ENCODE measurements around the gene TBCA. TPM values are rescaled to one million over a fixed set of nuclear protein-coding genes. Genes with fewer than 3 reads are reported as not detected.

Gene TBCA
- total RNA-seq, 1 experiment from 2014 or later, result 119 TPM

DNA sequence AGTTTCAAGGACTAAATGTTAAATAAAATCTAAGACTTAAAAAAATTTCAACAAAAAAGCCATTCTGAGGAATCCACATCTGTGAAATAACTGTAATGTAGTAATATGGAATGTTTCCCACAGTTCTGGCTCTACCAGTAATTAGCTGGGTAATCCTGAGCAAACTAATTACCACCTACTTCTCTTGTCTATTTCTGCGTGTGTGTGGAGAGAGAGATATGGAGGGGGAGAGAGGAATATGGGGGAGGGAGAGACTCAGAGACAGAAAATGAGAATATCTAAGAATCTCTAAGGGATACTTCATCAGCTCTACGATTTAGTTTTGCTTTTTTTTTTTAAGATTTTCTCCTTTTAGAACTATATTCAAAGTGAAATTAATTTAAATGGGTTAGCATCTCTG, 28.0 kb downstream of the TBCA start:
- H3K27me3 ChIP-seq (ENCODE audit: low read length), result no peaks in the 10 kb centered on the region
- peaks cover 87% of the 10 kb centered on the region for H3K79me2 ChIP-seq (ENCODE audit: low read length)
- no peak for DNase-seq
- TF ChIP-seq EZH2phosphoT487 (IDR thresholded peaks at IDR 0.05; ENCODE audit: borderline replicate concordance, low read length) (no peak), EZH2 (IDR thresholded peaks at IDR 0.05; ENCODE audit: low read length, unreplicated experiment) (no peak)
- TF ChIP-seq, protein P1, sequence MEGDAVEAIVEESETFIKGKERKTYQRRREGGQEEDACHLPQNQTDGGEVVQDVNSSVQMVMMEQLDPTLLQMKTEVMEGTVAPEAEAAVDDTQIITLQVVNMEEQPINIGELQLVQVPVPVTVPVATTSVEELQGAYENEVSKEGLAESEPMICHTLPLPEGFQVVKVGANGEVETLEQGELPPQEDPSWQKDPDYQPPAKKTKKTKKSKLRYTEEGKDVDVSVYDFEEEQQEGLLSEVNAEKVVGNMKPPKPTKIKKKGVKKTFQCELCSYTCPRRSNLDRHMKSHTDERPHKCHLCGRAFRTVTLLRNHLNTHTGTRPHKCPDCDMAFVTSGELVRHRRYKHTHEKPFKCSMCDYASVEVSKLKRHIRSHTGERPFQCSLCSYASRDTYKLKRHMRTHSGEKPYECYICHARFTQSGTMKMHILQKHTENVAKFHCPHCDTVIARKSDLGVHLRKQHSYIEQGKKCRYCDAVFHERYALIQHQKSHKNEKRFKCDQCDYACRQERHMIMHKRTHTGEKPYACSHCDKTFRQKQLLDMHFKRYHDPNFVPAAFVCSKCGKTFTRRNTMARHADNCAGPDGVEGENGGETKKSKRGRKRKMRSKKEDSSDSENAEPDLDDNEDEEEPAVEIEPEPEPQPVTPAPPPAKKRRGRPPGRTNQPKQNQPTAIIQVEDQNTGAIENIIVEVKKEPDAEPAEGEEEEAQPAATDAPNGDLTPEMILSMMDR (conservative IDR thresholded peaks at IDR 0.05; ENCODE audit: low read depth, low read length), result no peak
- H4K20me1 ChIP-seq (ENCODE audit: low read length), result peaks cover 12% of the 10 kb centered on the region; the same call in 1 of the 2 replicates
- no peaks in the 10 kb centered on the region; the same call in 1 of the 2 replicates for H3K4me1 ChIP-seq (ENCODE audit: insufficient read depth, low read length)
- BruUV-seq (replicated peaks), result no TSS peak
- no peak overlapping the region for H2AFZ ChIP-seq (ENCODE audit: low read length)
- no peaks in the 10 kb centered on the region for H3K9me3 ChIP-seq (ENCODE audit: low read length)
- no peak overlapping the region for H3K27ac ChIP-seq (ENCODE audit: low read length)
- CTCF ChIA-PET, result no interaction called here
- no peak overlapping the region for H3K4me2 ChIP-seq (ENCODE audit: low read length)
- no peak overlapping the region for H3K9ac ChIP-seq (ENCODE audit: low read length)
- POLR2A ChIA-PET (ENCODE audit: unreplicated experiment), result no interaction called here
- no peak for ATAC-seq
- H3F3A ChIP-seq (ENCODE audit: low read length, unreplicated experiment), result no peaks in the 10 kb centered on the region
- no peaks in the 10 kb centered on the region for H3K9me2 ChIP-seq (replicated peaks; ENCODE audit: low read length)
- H3K4me3 ChIP-seq (ENCODE audit: low read length), result no peak overlapping the region
- intact Hi-C loops (cut with micrococcal nuclease), result no loop called here
- 0 out of 2 replicates have a peak, but pooled peaks cover 3% of the 10 kb centered on the region for H3K36me3 ChIP-seq (ENCODE audit: low read depth, low read length)

GRCh38 chr5:77744116-77744515, 32.0 kb downstream of the TBCA start:
- no peak overlapping the region for H3K27ac ChIP-seq (ENCODE audit: low read length)
- no peak overlapping the region for H3K4me2 ChIP-seq (ENCODE audit: low read length)
- H3K9ac ChIP-seq (ENCODE audit: low read length), result no peak overlapping the region
- H3K79me2 ChIP-seq (ENCODE audit: low read length), result peaks cover 88% of the 10 kb centered on the region
- H3F3A ChIP-seq (ENCODE audit: low read length, unreplicated experiment), result no peaks in the 10 kb centered on the region
- DNase-seq, result no peak
- no peaks in the 10 kb centered on the region for H3K27me3 ChIP-seq (ENCODE audit: low read length)
- intact Hi-C loops (cut with micrococcal nuclease), result no loop called here
- ATAC-seq, result no peak
- no peak for TF ChIP-seq EZH2phosphoT487 (IDR thresholded peaks at IDR 0.05; ENCODE audit: borderline replicate concordance, low read length)
- TF ChIP-seq, protein P1 (conservative IDR thresholded peaks at IDR 0.05; ENCODE audit: low read depth, low read length), result no peak
- TF ChIP-seq EZH2 (IDR thresholded peaks at IDR 0.05; ENCODE audit: low read length, unreplicated experiment), result no peak
- no peak overlapping the region for H3K4me3 ChIP-seq (ENCODE audit: low read length)
- POLR2A ChIA-PET (ENCODE audit: unreplicated experiment), result no interaction called here
- CTCF ChIA-PET, result interaction anchor here (0.6 kb wide), 1 partner anchor 91 kb away, joined by 5 read pairs; no protein-coding TSS in a partner anchor
- H4K20me1 ChIP-seq (ENCODE audit: low read length), result peaks cover 6% of the 10 kb centered on the region; the same call in 1 of the 2 replicates
- no peaks in the 10 kb centered on the region for H3K9me3 ChIP-seq (ENCODE audit: low read length)
- no peaks in the 10 kb centered on the region; the same call in 1 of the 2 replicates for H3K4me1 ChIP-seq (ENCODE audit: insufficient read depth, low read length)
- no TSS peak for BruUV-seq (replicated peaks)
- H2AFZ ChIP-seq (ENCODE audit: low read length), result no peak overlapping the region
- H3K9me2 ChIP-seq (replicated peaks; ENCODE audit: low read length), result no peaks in the 10 kb centered on the region
- H3K36me3 ChIP-seq (ENCODE audit: low read depth, low read length), result peaks cover 3% of the 10 kb centered on the region; the same call in 1 of the 2 replicates

DNA sequence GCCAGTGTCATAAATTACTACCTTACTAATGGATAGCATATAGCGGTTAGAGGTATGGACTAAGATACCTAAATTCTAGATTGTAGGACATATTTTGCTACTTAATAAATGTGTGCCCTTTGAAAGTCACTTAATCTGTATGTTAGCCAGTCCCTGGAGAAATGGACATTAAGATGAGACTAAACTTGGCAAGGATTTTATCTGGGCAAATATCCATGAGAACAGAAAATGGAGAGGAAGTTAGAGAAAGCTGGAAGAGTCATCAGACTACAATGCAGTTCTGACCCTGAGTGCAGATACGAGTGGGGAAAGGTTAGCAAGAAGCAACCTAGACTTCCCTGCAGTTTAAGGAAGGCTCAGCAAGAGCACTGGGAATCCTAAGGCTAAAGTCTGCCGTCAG, 33.0 kb downstream of the TBCA start:
- Histone ChIP-seq H3K27me3 (ENCODE audit: low read length) (no peaks in the 10 kb centered on the region), H2AFZ (ENCODE audit: low read length) (no peak overlapping the region), H3K9me3 (ENCODE audit: low read length) (no peaks in the 10 kb centered on the region), H3K4me1 (ENCODE audit: insufficient read depth, low read length) (no peaks in the 10 kb centered on the region; the same call in 1 of the 2 replicates), H4K20me1 (ENCODE audit: low read length) (0 out of 2 replicates have a peak, but pooled peaks cover 6% of the 10 kb centered on the region), H3K9me2 (replicated peaks; ENCODE audit: low read length) (no peaks in the 10 kb centered on the region), H3K27ac (ENCODE audit: low read length) (no peak overlapping the region), H3K36me3 (ENCODE audit: low read depth, low read length) (peaks cover 3% of the 10 kb centered on the region; the same call in 1 of the 2 replicates), H3K4me3 (ENCODE audit: low read length) (no peak overlapping the region), H3K4me2 (ENCODE audit: low read length) (no peak overlapping the region), H3K79me2 (ENCODE audit: low read length) (peaks cover 85% of the 10 kb centered on the region), H3K9ac (ENCODE audit: low read length) (no peak overlapping the region), H3F3A (ENCODE audit: low read length, unreplicated experiment) (no peaks in the 10 kb centered on the region)
- peak; percentile 8 for DNase-seq
- no peak for ATAC-seq
- intact Hi-C loops (cut with micrococcal nuclease), result no loop called here
- BruUV-seq (replicated peaks), result no TSS peak
- TF ChIP-seq, protein P1 (conservative IDR thresholded peaks at IDR 0.05; ENCODE audit: low read depth, low read length), result no peak
- TF ChIP-seq EZH2 (IDR thresholded peaks at IDR 0.05; ENCODE audit: low read length, unreplicated experiment) (no peak), EZH2phosphoT487 (IDR thresholded peaks at IDR 0.05; ENCODE audit: borderline replicate concordance, low read length) (no peak)
- CTCF ChIA-PET, result no interaction called here
- POLR2A ChIA-PET (ENCODE audit: unreplicated experiment), result no interaction called here
